Vagina (tissue), 2 donors: ENCODE measurements around the gene NAE1. TPM values are rescaled to one million over a fixed set of nuclear protein-coding genes. Genes with fewer than 3 reads are reported as not detected.

ENCODE experiments used
- DNase-seq, 2 donors: peaks; one replicate each; pipeline ENCODE4 v3.0.0-alpha.2; 2017; ENCODE audit errors: extremely low spot score in 2 of 2
- H3K27ac ChIP-seq: fragments of 200-600 bp; sonication (generic); one replicate; pipeline ENCODE4 v1.5.1; 2019
- H3K27me3 ChIP-seq: fragments of 200-600 bp; sonication (generic); one replicate; pipeline ENCODE4 v1.5.1; 2019
- H3K36me3 ChIP-seq, 2 donors: fragments of 200-600 bp; sonication (generic); one replicate each; pipeline ENCODE4 v1.5.1; 2017 to 2019
- H3K4me1 ChIP-seq: fragments of 200-600 bp; sonication (generic); one replicate; pipeline ENCODE4 v1.5.1; 2019
- H3K4me3 ChIP-seq, 2 donors: fragments of 200-600 bp; sonication (generic); 1 replicate in 1 of 2; 2 replicates in 1 of 2; pipeline ENCODE4 v1.5.1; 2016 to 2019
- H3K9me3 ChIP-seq: fragments of 200-600 bp; sonication (generic); one replicate; pipeline ENCODE4 v1.5.1; 2019
- POLR2A ChIP-seq, 2 donors: fragments of 450-650 bp; IDR thresholded peaks; one replicate each; pipeline ENCODE4 v1.6.1; 2017; ENCODE audit warnings: antibody characterized with exemption in 2 of 2, mild to moderate bottlenecking in 2 of 2, moderate library complexity in 2 of 2
- POLR2AphosphoS5 ChIP-seq, 2 donors: sonication (generic); formaldehyde crosslinking; IDR thresholded peaks; one replicate each; pipeline ENCODE4 v1.9.0; 2017; ENCODE audit warnings: antibody characterized with exemption in 2 of 2, mild to moderate bottlenecking in 2 of 2, low read depth in 1 of 2; ENCODE audit not compliant: insufficient read depth in 1 of 2
- intact Hi-C: fragments of 100-400 bp; cut with DNase I; formaldehyde crosslinking; loops from one replicate; pipeline ENCODE4 v1.15.1; 2023
- total RNA-seq: library from RNA; depleted of rRNA; stranded (reverse); fragments of >200 nt; gene quantifications from one replicate; pipeline ENCODE4 v1.2.3, GENCODE V29; 2016
- TF ChIP-seq, protein P1 (sequence below), 3 experiments: fragments of 450-650 bp in 2 of 3; fragments of 200-600 bp in 1 of 3; sonication (generic) in 1 of 3; IDR thresholded peaks; one replicate each; pipeline ENCODE4 v1.5.1; 2017 to 2019; ENCODE audit warnings: antibody characterized with exemption in 3 of 3, mild to moderate bottlenecking in 2 of 3, moderate library complexity in 2 of 3

Gene NAE1
- total RNA-seq, 1 donor from 2014 or later: 30.0 TPM

DNA sequence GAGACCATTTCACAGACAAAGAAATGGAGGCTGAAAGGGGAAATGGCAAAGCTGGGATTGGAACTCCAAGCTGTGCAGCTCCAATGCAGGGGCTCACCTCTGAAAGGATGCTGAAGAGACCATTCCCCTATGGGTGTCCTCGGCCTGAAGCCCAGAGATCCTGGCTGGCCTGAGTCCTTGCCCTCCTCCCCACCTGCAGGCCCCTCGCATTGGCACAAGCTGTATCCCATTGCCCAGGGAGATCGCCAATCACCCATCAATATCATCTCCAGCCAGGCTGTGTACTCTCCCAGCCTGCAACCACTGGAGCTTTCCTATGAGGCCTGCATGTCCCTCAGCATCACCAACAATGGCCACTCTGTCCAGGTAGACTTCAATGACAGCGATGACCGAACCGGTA lies 16.1 kb upstream of the NAE1 start:
- Histone ChIP-seq H3K27me3 (no peaks in the 10 kb centered on the region), H3K9me3 (no peaks in the 10 kb centered on the region), H3K4me3 (no peak overlapping the region), H3K36me3 (no peaks in the 10 kb centered on the region), H3K27ac (no peak overlapping the region), H3K4me1 (peaks cover 17% of the 10 kb centered on the region)
- no peak for DNase-seq
- intact Hi-C loops: no loop called here
- no peak for TF ChIP-seq POLR2AphosphoS5 (IDR thresholded peaks at IDR 0.05; ENCODE audit: insufficient read depth in 1 of 2, low read depth in 1 of 2)
- TF ChIP-seq, protein P1, sequence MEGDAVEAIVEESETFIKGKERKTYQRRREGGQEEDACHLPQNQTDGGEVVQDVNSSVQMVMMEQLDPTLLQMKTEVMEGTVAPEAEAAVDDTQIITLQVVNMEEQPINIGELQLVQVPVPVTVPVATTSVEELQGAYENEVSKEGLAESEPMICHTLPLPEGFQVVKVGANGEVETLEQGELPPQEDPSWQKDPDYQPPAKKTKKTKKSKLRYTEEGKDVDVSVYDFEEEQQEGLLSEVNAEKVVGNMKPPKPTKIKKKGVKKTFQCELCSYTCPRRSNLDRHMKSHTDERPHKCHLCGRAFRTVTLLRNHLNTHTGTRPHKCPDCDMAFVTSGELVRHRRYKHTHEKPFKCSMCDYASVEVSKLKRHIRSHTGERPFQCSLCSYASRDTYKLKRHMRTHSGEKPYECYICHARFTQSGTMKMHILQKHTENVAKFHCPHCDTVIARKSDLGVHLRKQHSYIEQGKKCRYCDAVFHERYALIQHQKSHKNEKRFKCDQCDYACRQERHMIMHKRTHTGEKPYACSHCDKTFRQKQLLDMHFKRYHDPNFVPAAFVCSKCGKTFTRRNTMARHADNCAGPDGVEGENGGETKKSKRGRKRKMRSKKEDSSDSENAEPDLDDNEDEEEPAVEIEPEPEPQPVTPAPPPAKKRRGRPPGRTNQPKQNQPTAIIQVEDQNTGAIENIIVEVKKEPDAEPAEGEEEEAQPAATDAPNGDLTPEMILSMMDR (IDR thresholded peaks at IDR 0.05): no peak
- no peak for TF ChIP-seq POLR2A (IDR thresholded peaks at IDR 0.05)

DNA sequence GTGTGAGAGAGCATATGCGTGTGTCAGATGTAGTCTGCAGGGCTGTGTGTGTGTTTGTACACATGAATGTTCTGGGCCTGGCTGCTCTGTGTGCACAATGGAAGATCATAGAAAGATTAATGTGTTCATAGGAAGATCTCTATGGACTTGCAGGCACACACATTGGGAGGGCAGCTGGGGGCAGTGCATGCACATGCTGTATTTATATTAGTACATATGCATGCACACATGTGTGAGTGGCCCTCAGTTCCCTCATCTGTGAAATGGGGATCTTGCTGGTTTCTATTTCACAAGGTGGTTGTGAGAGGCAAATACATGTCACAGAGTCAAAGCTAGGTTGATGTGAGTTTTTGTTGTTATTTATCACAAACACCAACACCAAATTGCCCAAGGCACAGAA lies 15.5 kb upstream of the NAE1 start:
- H3K4me1 ChIP-seq: peaks cover 17% of the 10 kb centered on the region
- no peak overlapping the region for H3K4me3 ChIP-seq
- DNase-seq: no peak
- H3K27me3 ChIP-seq: no peaks in the 10 kb centered on the region
- H3K36me3 ChIP-seq: no peaks in the 10 kb centered on the region
- TF ChIP-seq POLR2AphosphoS5 (IDR thresholded peaks at IDR 0.05; ENCODE audit: insufficient read depth in 1 of 2, low read depth in 1 of 2): no peak
- TF ChIP-seq POLR2A (IDR thresholded peaks at IDR 0.05): no peak
- TF ChIP-seq, protein P1 (IDR thresholded peaks at IDR 0.05): no peak
- intact Hi-C loops: no loop called here
- H3K9me3 ChIP-seq: no peaks in the 10 kb centered on the region
- no peak overlapping the region for H3K27ac ChIP-seq

DNA sequence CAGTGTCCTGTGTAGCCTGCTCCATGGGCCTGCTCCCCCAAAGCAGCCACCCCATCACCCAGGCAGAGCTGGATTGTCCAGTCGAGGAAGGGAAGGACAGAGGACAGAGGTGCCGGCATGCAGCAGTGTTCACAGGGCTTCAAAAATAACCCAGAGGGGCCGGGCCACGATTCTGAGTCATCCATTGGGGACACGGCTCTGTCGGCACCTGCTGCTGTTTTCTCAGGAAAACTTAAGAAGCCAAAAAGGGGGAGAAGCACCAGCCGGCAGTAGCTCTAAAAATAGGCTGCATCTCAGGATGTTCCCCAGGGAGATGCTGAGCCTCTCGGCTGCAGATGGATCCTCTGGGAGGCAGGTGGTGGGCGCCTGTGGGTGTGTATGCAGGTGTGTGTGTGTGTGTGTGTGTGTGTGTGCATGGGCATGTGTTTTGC lies 15.0 kb upstream of the NAE1 start:
- TF ChIP-seq, protein P1 (IDR thresholded peaks at IDR 0.05): no peak
- TF ChIP-seq POLR2A (IDR thresholded peaks at IDR 0.05): no peak
- TF ChIP-seq POLR2AphosphoS5 (IDR thresholded peaks at IDR 0.05; ENCODE audit: insufficient read depth in 1 of 2, low read depth in 1 of 2): no peak
- Histone ChIP-seq H3K27ac (no peak overlapping the region), H3K27me3 (no peaks in the 10 kb centered on the region), H3K4me3 (no peak overlapping the region), H3K36me3 (no peaks in the 10 kb centered on the region), H3K9me3 (no peaks in the 10 kb centered on the region), H3K4me1 (peaks cover 17% of the 10 kb centered on the region)
- intact Hi-C loops: no loop called here
- DNase-seq: no peak

DNA sequence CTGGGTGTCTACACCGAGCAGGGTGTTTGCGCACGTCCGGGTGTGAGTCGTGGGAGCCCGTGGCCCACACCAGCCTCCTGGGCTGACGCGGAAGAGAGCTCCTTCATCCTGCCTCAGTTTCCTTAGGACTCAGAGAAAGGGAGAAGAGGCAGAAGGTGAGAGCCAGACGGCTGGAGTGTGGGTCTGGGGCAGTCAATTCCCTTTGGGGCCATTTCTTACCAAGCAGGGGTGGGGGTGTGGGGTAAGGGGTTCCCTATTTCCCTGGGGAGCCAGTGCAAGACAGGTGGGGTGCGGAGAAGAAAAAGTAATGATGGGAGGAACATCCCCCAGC lies 14.3 kb upstream of the NAE1 start:
- Histone ChIP-seq H3K4me3 (peak overlapping the region; percentile 34 to 44), H3K27me3 (no peaks in the 10 kb centered on the region), H3K4me1 (peaks cover 17% of the 10 kb centered on the region), H3K36me3 (no peaks in the 10 kb centered on the region), H3K27ac (no peak overlapping the region), H3K9me3 (no peaks in the 10 kb centered on the region)
- intact Hi-C loops: no loop called here
- TF ChIP-seq POLR2A (IDR thresholded peaks at IDR 0.05): no peak
- TF ChIP-seq, protein P1 (IDR thresholded peaks at IDR 0.05): no peak
- TF ChIP-seq POLR2AphosphoS5 (IDR thresholded peaks at IDR 0.05; ENCODE audit: insufficient read depth in 1 of 2, low read depth in 1 of 2): no peak
- no peak for DNase-seq

DNA sequence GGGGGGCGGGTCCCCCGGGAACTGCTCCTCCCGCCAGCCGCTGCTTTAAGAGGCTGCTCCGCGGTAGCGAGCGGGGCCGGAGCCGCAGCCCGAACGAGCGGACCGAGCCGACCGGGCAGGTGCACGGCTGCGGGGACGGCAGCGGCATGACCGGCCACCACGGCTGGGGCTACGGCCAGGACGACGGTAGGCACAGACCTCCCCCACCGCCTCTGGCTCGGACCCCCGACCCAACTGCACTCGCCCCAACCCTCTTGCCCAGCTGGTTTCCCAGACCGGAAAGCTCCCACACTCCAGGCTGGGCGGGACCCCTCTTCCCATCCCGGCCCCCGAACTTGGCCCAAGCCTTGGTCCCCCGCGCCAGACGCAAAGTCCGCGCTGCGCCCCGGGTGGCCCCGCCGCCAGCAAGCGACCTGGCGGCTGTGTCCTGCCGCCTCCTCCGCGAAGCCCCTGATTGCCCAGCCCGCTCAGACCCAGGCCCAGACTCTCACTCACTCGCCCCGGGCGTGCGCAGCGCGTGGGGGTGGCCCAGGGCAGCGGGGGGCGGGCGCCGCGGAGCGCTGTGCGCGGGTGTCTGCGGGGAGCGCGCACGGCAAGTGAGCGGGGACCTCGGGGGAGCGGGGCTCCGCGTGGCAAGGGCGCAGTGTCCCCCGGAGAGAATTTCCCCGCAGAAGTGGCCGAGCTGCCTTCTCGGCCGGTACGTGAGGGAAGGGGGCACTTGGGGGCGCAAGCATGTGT lies 13.7 kb upstream of the NAE1 start, which contains the start of gene CA7:
CA7 (plus strand) TSS at position 73 of the 738 bp plus-strand sequence; CDS start at position 147, 74 bp downstream.
- H3K4me1 ChIP-seq: peaks cover 17% of the 10 kb centered on the region
- TF ChIP-seq POLR2AphosphoS5 (IDR thresholded peaks at IDR 0.05; ENCODE audit: insufficient read depth in 1 of 2, low read depth in 1 of 2) (no peak), POLR2A (IDR thresholded peaks at IDR 0.05) (no peak)
- TF ChIP-seq, protein P1 (IDR thresholded peaks at IDR 0.05): no peak
- no peaks in the 10 kb centered on the region for H3K9me3 ChIP-seq
- H3K27me3 ChIP-seq: no peaks in the 10 kb centered on the region
- no peak for DNase-seq
- H3K36me3 ChIP-seq: no peaks in the 10 kb centered on the region
- intact Hi-C loops: no loop called here
- no peak within 1 kb of the TSS for H3K27ac ChIP-seq
- H3K4me3 ChIP-seq: peak within 1 kb of the TSS; percentile 34 to 44
